GM21619 (cell line): Measurements from ENCODE around the gene PSORS1C2.
"Not testable (repeated sequence)": the region's sequence is repeated elsewhere in the genome, so short reads cannot be mapped to it uniquely, and the experiment has no call there.

ENCODE experiments used
- ATAC-seq: cut with Tn5 transposase; IDR thresholded peaks from one replicate; pipeline ENCODE4 v1.9.1; 2021; ENCODE audit not compliant: unreplicated experiment

The PSORS1C2 gene

GRCh38 chr6:31138982-31139381 lies at the start of gene PSORS1C2:
PSORS1C2 (minus strand) TSS chr6:31139066; CDS start chr6:31139026, 40 bp downstream.
- no peak for ATAC-seq

- ATAC-seq: no peak
These were observed 48.9 kb upstream of the PSORS1C2 start for GRCh38 chr6:31187780-31188194.

- ATAC-seq: no peak
These were observed 47.3 kb upstream of the PSORS1C2 start for GRCh38 chr6:31186052-31186734.

GRCh38 chr6:31185695-31186051 lies 46.8 kb upstream of the PSORS1C2 start:
- not testable (repeated sequence) for ATAC-seq

- not testable (repeated sequence) for ATAC-seq
These were observed 45.0 kb upstream of the PSORS1C2 start for GRCh38 chr6:31183859-31184258.

GRCh38 chr6:31183287-31183686 lies 44.4 kb upstream of the PSORS1C2 start:
- not testable (repeated sequence) for ATAC-seq

- no peak for ATAC-seq
These were observed 41.6 kb upstream of the PSORS1C2 start for GRCh38 chr6:31180500-31180899.

GRCh38 chr6:31179896-31180295 lies 41.0 kb upstream of the PSORS1C2 start:
- ATAC-seq: no peak

- ATAC-seq: no peak
These were observed 40.1 kb upstream of the PSORS1C2 start for GRCh38 chr6:31179042-31179386.

- no peak for ATAC-seq
These were observed 39.5 kb upstream of the PSORS1C2 start for GRCh38 chr6:31178143-31179041.

- no peak for ATAC-seq
These were observed 37.1 kb upstream of the PSORS1C2 start for GRCh38 chr6:31175971-31176370.

GRCh38 chr6:31174378-31174777 lies 35.5 kb upstream of the PSORS1C2 start:
- ATAC-seq: no peak

- no peak for ATAC-seq
These were observed 34.5 kb upstream of the PSORS1C2 start for GRCh38 chr6:31173406-31173805.

GRCh38 chr6:31172973-31173384 lies 34.1 kb upstream of the PSORS1C2 start:
- ATAC-seq: no peak

- no peak for ATAC-seq
These were observed 33.4 kb upstream of the PSORS1C2 start for GRCh38 chr6:31171931-31172905.

- no peak for ATAC-seq
These were observed 32.3 kb upstream of the PSORS1C2 start for GRCh38 chr6:31170987-31171671.

- no peak for ATAC-seq
These were observed 31.7 kb upstream of the PSORS1C2 start, which contains the start of gene POU5F1 for GRCh38 chr6:31170600-31170881. POU5F1 (minus strand) TSS chr6:31170682; CDS start chr6:31170620, 62 bp downstream.

GRCh38 chr6:31169858-31170599 lies 31.2 kb upstream of the PSORS1C2 start:
- ATAC-seq: not testable (repeated sequence)

GRCh38 chr6:31169123-31169857 lies 30.4 kb upstream of the PSORS1C2 start:
- no peak for ATAC-seq
